ENCODE results near the gene MAN1A1. TPM values are rescaled to one million over a fixed set of nuclear protein-coding genes. Genes with fewer than 3 reads are reported as not detected.

MAN1A1 gene
- total RNA-seq, 1 experiment from 2014 or later: 6.8 TPM

DNA sequence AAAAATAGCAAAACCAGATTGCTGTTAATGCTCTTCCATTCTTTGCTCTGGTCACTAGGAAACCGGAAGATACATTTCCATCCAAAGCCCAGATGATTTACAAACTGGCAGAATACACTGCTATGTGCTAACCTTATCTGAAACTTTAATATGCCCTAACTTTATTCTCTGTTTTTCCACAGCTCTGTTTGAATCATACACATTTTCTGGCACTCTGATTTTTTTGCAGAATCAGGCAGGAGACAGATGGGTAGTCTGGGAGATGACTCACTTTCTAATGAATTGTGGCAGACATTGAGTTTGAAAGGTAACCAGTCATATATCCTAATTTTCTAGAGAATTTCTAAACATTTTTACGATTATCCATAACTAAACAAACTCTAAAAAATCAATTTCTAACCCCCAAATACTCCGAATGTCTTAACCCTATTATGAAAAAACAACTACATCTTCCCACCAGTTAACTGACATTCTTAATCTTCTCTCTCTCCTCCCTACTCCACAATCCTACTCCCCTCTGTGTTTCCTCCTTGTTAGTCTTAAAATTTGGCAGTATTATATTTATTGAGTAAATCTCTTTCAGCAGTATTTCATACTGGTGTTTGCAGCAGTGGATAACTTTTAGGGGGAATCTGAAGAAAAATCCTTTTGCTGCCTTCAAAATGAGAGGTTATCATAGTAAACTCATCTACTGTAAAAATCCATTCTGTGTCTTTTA is 63.5 kb downstream of the MAN1A1 start (continued):
- TF ChIP-seq SMAD3 (CRISPR knock-in tag; IDR thresholded peaks at IDR 0.05; ENCODE audit: borderline replicate concordance) (no peak), NR1H2 (CRISPR knock-in tag; IDR thresholded peaks at IDR 0.05) (no peak), JUN (CRISPR knock-in tag; IDR thresholded peaks at IDR 0.05) (no peak), ZNF138 (CRISPR knock-in tag; conservative IDR thresholded peaks at IDR 0.05) (no peak)
- TF ChIP-seq, protein P1, sequence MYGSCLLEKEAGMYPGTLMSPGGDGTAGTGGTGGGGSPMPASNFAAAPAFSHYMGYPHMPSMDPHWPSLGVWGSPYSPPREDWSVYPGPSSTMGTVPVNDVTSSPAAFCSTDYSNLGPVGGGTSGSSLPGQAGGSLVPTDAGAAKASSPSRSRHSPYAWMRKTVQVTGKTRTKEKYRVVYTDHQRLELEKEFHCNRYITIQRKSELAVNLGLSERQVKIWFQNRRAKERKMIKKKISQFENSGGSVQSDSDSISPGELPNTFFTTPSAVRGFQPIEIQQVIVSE (CRISPR knock-in tag; IDR thresholded peaks at IDR 0.05; ENCODE audit: borderline replicate concordance): no peak

DNA sequence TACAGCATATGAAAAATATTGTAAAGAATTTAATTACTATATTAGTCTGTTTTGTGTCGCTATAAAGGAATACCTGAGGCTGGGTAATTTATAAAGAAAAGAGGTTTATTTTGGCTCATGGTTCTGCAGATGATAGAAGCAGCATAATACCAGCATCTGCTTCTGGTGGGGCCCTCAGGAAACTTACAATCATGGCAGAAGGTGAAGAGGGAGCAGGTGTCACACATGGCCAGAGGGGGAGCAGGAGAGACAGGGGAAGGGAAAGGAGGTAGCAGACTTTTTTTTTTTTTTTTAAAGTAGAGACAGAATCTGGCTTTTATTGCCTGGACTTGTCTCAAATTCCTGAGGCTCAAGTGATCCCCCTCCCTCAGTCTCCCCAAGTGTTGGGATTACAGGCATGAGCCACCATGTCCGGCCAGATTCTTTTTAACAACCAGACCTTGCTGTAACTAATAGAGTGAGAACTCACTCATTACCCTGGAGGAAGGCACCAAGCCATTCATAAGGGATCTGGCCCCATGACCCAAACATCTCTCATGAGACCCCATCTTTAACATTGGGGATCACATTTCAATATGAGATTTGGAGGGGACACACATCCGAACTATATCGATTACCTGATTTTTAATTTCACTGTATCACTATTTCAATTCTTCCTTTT is 64.6 kb downstream of the MAN1A1 start:
- Mint-ChIP-seq H3K9me3 (0 out of 2 replicates have a peak, but pooled peaks cover 9% of the 10 kb centered on the region), H3K36me3 (no peaks in the 10 kb centered on the region), H3K27me3 (ENCODE audit: low read depth) (no peaks in the 10 kb centered on the region), H3K27ac (no peak overlapping the region), H3K4me1 (no peaks in the 10 kb centered on the region), H3K4me3 (no peak overlapping the region)
- CTCF ChIA-PET: no interaction called here
- POLR2A ChIA-PET: no interaction called here
- TF ChIP-seq, protein P2, sequence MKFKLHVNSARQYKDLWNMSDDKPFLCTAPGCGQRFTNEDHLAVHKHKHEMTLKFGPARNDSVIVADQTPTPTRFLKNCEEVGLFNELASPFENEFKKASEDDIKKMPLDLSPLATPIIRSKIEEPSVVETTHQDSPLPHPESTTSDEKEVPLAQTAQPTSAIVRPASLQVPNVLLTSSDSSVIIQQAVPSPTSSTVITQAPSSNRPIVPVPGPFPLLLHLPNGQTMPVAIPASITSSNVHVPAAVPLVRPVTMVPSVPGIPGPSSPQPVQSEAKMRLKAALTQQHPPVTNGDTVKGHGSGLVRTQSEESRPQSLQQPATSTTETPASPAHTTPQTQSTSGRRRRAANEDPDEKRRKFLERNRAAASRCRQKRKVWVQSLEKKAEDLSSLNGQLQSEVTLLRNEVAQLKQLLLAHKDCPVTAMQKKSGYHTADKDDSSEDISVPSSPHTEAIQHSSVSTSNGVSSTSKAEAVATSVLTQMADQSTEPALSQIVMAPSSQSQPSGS (CRISPR knock-in tag; IDR thresholded peaks at IDR 0.05; ENCODE audit: borderline replicate concordance, low read depth): no peak
- TF ChIP-seq, protein P3, sequence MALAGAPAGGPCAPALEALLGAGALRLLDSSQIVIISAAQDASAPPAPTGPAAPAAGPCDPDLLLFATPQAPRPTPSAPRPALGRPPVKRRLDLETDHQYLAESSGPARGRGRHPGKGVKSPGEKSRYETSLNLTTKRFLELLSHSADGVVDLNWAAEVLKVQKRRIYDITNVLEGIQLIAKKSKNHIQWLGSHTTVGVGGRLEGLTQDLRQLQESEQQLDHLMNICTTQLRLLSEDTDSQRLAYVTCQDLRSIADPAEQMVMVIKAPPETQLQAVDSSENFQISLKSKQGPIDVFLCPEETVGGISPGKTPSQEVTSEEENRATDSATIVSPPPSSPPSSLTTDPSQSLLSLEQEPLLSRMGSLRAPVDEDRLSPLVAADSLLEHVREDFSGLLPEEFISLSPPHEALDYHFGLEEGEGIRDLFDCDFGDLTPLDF (CRISPR knock-in tag; IDR thresholded peaks at IDR 0.05): no peak
- TF ChIP-seq FOXK1 (CRISPR knock-in tag; IDR thresholded peaks at IDR 0.05): no peak
- TF ChIP-seq CREM (CRISPR knock-in tag; IDR thresholded peaks at IDR 0.05): no peak
- TF ChIP-seq, protein P4, sequence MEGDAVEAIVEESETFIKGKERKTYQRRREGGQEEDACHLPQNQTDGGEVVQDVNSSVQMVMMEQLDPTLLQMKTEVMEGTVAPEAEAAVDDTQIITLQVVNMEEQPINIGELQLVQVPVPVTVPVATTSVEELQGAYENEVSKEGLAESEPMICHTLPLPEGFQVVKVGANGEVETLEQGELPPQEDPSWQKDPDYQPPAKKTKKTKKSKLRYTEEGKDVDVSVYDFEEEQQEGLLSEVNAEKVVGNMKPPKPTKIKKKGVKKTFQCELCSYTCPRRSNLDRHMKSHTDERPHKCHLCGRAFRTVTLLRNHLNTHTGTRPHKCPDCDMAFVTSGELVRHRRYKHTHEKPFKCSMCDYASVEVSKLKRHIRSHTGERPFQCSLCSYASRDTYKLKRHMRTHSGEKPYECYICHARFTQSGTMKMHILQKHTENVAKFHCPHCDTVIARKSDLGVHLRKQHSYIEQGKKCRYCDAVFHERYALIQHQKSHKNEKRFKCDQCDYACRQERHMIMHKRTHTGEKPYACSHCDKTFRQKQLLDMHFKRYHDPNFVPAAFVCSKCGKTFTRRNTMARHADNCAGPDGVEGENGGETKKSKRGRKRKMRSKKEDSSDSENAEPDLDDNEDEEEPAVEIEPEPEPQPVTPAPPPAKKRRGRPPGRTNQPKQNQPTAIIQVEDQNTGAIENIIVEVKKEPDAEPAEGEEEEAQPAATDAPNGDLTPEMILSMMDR (IDR thresholded peaks at IDR 0.05): 0 out of 2 replicates have a peak, but pooled peaks have one; percentile 51
- DNase-seq (ENCODE audit: low spot score) (peak; percentile 68), ATAC-seq (peak; percentile 94)

DNA sequence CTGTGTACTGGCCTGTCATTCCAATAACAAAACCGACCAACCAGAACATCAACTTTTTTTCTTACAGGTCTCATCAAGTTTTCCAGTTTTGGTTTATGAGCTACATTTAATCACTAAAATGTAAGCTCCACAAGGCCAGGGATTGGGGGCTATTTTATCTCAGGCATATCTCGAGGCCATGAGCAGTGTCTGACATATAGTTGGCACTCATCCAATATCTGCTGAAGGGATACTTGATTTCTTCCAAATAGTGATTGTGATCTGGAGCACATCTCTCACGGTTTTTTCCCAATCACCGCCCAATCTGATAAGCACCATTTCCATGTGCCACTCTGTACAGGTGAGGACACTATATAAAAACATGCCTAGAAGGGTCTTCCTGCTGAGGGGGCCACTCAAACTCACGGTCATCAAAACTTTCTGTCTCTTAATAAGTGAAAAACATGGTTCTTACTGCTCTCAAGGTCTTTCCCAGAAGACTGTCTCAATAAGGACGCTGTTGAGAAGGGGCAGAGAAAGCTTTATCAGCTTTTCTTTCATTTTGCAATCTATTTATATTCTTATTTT is 65.5 kb downstream of the MAN1A1 start:
- H3K9me3 Mint-ChIP-seq: 0 out of 2 replicates have a peak, but pooled peaks cover 9% of the 10 kb centered on the region
- TF ChIP-seq NFYB (CRISPR knock-in tag; conservative IDR thresholded peaks at IDR 0.05; ENCODE audit: low read depth): no peak
- TF ChIP-seq, protein P5, sequence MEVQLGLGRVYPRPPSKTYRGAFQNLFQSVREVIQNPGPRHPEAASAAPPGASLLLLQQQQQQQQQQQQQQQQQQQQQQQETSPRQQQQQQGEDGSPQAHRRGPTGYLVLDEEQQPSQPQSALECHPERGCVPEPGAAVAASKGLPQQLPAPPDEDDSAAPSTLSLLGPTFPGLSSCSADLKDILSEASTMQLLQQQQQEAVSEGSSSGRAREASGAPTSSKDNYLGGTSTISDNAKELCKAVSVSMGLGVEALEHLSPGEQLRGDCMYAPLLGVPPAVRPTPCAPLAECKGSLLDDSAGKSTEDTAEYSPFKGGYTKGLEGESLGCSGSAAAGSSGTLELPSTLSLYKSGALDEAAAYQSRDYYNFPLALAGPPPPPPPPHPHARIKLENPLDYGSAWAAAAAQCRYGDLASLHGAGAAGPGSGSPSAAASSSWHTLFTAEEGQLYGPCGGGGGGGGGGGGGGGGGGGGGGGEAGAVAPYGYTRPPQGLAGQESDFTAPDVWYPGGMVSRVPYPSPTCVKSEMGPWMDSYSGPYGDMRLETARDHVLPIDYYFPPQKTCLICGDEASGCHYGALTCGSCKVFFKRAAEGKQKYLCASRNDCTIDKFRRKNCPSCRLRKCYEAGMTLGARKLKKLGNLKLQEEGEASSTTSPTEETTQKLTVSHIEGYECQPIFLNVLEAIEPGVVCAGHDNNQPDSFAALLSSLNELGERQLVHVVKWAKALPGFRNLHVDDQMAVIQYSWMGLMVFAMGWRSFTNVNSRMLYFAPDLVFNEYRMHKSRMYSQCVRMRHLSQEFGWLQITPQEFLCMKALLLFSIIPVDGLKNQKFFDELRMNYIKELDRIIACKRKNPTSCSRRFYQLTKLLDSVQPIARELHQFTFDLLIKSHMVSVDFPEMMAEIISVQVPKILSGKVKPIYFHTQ (CRISPR knock-in tag; IDR thresholded peaks at IDR 0.05): no peak
- no peak for TF ChIP-seq MYBL2 (CRISPR knock-in tag; IDR thresholded peaks at IDR 0.05)
- TF ChIP-seq, protein P6, sequence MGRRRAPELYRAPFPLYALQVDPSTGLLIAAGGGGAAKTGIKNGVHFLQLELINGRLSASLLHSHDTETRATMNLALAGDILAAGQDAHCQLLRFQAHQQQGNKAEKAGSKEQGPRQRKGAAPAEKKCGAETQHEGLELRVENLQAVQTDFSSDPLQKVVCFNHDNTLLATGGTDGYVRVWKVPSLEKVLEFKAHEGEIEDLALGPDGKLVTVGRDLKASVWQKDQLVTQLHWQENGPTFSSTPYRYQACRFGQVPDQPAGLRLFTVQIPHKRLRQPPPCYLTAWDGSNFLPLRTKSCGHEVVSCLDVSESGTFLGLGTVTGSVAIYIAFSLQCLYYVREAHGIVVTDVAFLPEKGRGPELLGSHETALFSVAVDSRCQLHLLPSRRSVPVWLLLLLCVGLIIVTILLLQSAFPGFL (CRISPR knock-in tag; IDR thresholded peaks at IDR 0.05; ENCODE audit: borderline replicate concordance): no peak
- TF ChIP-seq, protein P7, sequence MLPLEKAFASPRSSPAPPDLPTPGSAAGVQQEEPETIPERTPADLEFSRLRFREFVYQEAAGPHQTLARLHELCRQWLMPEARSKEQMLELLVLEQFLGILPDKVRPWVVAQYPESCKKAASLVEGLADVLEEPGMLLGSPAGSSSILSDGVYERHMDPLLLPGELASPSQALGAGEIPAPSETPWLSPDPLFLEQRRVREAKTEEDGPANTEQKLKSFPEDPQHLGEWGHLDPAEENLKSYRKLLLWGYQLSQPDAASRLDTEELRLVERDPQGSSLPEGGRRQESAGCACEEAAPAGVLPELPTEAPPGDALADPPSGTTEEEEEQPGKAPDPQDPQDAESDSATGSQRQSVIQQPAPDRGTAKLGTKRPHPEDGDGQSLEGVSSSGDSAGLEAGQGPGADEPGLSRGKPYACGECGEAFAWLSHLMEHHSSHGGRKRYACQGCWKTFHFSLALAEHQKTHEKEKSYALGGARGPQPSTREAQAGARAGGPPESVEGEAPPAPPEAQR (CRISPR knock-in tag; IDR thresholded peaks at IDR 0.05): no peak
- TF ChIP-seq ATF1 (CRISPR knock-in tag; IDR thresholded peaks at IDR 0.05): no peak
- no peak for TF ChIP-seq IRF2 (CRISPR knock-in tag; IDR thresholded peaks at IDR 0.05; ENCODE audit: borderline replicate concordance, low read depth)
- TF ChIP-seq, protein P8, sequence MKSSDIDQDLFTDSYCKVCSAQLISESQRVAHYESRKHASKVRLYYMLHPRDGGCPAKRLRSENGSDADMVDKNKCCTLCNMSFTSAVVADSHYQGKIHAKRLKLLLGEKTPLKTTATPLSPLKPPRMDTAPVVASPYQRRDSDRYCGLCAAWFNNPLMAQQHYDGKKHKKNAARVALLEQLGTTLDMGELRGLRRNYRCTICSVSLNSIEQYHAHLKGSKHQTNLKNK (CRISPR knock-in tag; IDR thresholded peaks at IDR 0.05): no peak

More for the DNA sequence above, 65.5 kb downstream of the MAN1A1 start:
- ChIA-PET POLR2A (no interaction called here), CTCF (no interaction called here)
- Mint-ChIP-seq H3K4me1 (no peaks in the 10 kb centered on the region), H3K27ac (no peak overlapping the region), H3K4me3 (no peak overlapping the region), H3K36me3 (no peaks in the 10 kb centered on the region), H3K27me3 (ENCODE audit: low read depth) (no peaks in the 10 kb centered on the region)
- ATAC-seq: no peak
- DNase-seq (ENCODE audit: low spot score): no peak
